Body of pancreas (tissue), 4 donors: ENCODE data around the gene ANTXR1. TPM values are rescaled to one million over a fixed set of nuclear protein-coding genes. Genes with fewer than 3 reads are reported as not detected.

Experiments used
- ATAC-seq: fragments of 150-250 bp; one replicate; pipeline ENCODE4 v1.9.1; 2016
- DNase-seq, 4 donors: peaks; one replicate each; pipeline ENCODE4 v3.0.0-alpha.2; 2019
- H3K27ac ChIP-seq, 4 donors: fragments of 200-600 bp; sonication (generic); 1 replicate in 3 of 4; 2 replicates in 1 of 4; pipeline versions ENCODE4 v1.5.1 to v1.6.1; 2016 to 2019; ENCODE audit warnings: mild to moderate bottlenecking in 1 of 4, mixed read lengths in 1 of 4, moderate library complexity in 1 of 4
- H3K27me3 ChIP-seq, 2 donors: fragments of 200-600 bp; sonication (generic); one replicate each; pipeline ENCODE4 v1.6.0; 2016; ENCODE audit warnings: mild to moderate bottlenecking in 1 of 2
- H3K36me3 ChIP-seq, 2 donors: fragments of 200-600 bp; sonication (generic); replicated peaks in 1 of 2; 2 replicates each; pipeline ENCODE4 v1.5.1; 2016; ENCODE audit warnings: low read depth in 2 of 2; ENCODE audit not compliant: insufficient read depth in 1 of 2
- H3K4me1 ChIP-seq: fragments of 200-600 bp; sonication (generic); one replicate; pipeline ENCODE4 v1.6.0; 2016
- H3K4me3 ChIP-seq, 2 donors: fragments of 200-600 bp; sonication (generic); 1 replicate in 1 of 2; 2 replicates in 1 of 2; pipeline ENCODE4 v1.5.1; 2016 to 2019
- H3K9me3 ChIP-seq, 3 donors: fragments of 200-600 bp; sonication (generic); 1 replicate in 2 of 3; 2 replicates in 1 of 3; pipeline ENCODE4 v1.5.1; 2016
- CTCF ChIP-seq, 7 experiments: fragments of 450-650 bp in 4 of 7; fragments of 200-600 bp in 3 of 7; sonication (generic) in 3 of 7; IDR thresholded peaks; one replicate each; pipeline ENCODE4 v1.5.1; 2016 to 2019; ENCODE audit warnings: antibody characterized with exemption in 7 of 7
- POLR2A ChIP-seq, 3 donors: fragments of 450-650 bp; IDR thresholded peaks; one replicate each; pipeline ENCODE4 v1.6.1; 2016; ENCODE audit warnings: antibody characterized with exemption in 3 of 3, mild to moderate bottlenecking in 2 of 3
- WGBS, 2 donors: methylation state at CpG; one replicate each; pipeline ENCODE4 v1.1.5; 2017; 5-methylcytosine and 5-hydroxymethylcytosine counted together
- intact Hi-C: fragments of 100-400 bp; cut with DNase I; formaldehyde crosslinking; loops from one replicate; pipeline ENCODE4 v1.15.1; 2023
- total RNA-seq, 2 donors: library from RNA; depleted of rRNA; stranded (reverse); fragments of >200 nt; gene quantifications; one replicate each; pipeline ENCODE4 v1.1.0, GENCODE V29; 2016

Gene ANTXR1
- total RNA-seq, 2 donors from 2014 or later: 9.3 to 11.2 TPM

GRCh38 chr2:69090820-69091219 lies 77.8 kb downstream of the ANTXR1 start:
- H3K27ac ChIP-seq: no peak overlapping the region
- H3K4me3 ChIP-seq: no peak overlapping the region
- no peak for ATAC-seq
- TF ChIP-seq CTCF (IDR thresholded peaks at IDR 0.05): no peak
- no peak for TF ChIP-seq POLR2A (IDR thresholded peaks at IDR 0.05)
- no peaks in the 10 kb centered on the region for H3K27me3 ChIP-seq
- H3K4me1 ChIP-seq: no peaks in the 10 kb centered on the region
- no peak for DNase-seq
- H3K36me3 ChIP-seq: no peaks in the 10 kb centered on the region
- WGBS, 2 donors: 88% methylated on average over 6 of the region's 6 CpGs
- H3K9me3 ChIP-seq: no peaks in the 10 kb centered on the region
- intact Hi-C loops: no loop called here

GRCh38 chr2:69092857-69093256 lies 79.9 kb downstream of the ANTXR1 start:
- 88 to 93% methylated on average over 1 of the region's 1 CpG for WGBS, 2 donors
- no peaks in the 10 kb centered on the region for H3K27me3 ChIP-seq
- peaks cover 7% of the 10 kb centered on the region for H3K4me1 ChIP-seq
- intact Hi-C loops: no loop called here
- TF ChIP-seq POLR2A (IDR thresholded peaks at IDR 0.05) (no peak), CTCF (IDR thresholded peaks at IDR 0.05) (no peak)
- H3K27ac ChIP-seq: no peak overlapping the region
- H3K36me3 ChIP-seq: no peaks in the 10 kb centered on the region
- no peaks in the 10 kb centered on the region for H3K9me3 ChIP-seq
- ATAC-seq: no peak
- DNase-seq: no peak
- no peak overlapping the region for H3K4me3 ChIP-seq

GRCh38 chr2:69095305-69095704 lies 82.3 kb downstream of the ANTXR1 start:
- Histone ChIP-seq H3K27ac (no peak overlapping the region), H3K36me3 (no peaks in the 10 kb centered on the region), H3K4me1 (peaks cover 7% of the 10 kb centered on the region), H3K27me3 (no peaks in the 10 kb centered on the region), H3K4me3 (no peak overlapping the region), H3K9me3 (no peaks in the 10 kb centered on the region)
- intact Hi-C loops: no loop called here
- ATAC-seq (no peak), DNase-seq (peak in 1 of 4 donors; percentile 34)
- 48 to 74% methylated on average over 2 of the region's 2 CpGs for WGBS, 2 donors
- TF ChIP-seq POLR2A (IDR thresholded peaks at IDR 0.05) (no peak), CTCF (IDR thresholded peaks at IDR 0.05) (no peak)

GRCh38 chr2:69096326-69097095 lies 83.5 kb downstream of the ANTXR1 start:
- peaks cover 7% of the 10 kb centered on the region for H3K4me1 ChIP-seq
- H3K27ac ChIP-seq: no peak overlapping the region
- WGBS, 2 donors: 62 to 72% methylated on average over 2 of the region's 2 CpGs
- DNase-seq: no peak
- H3K4me3 ChIP-seq: no peak overlapping the region
- intact Hi-C loops: no loop called here
- no peak for ATAC-seq
- H3K9me3 ChIP-seq: no peaks in the 10 kb centered on the region
- H3K27me3 ChIP-seq: no peaks in the 10 kb centered on the region
- no peaks in the 10 kb centered on the region for H3K36me3 ChIP-seq
- no peak for TF ChIP-seq CTCF (IDR thresholded peaks at IDR 0.05)
- no peak for TF ChIP-seq POLR2A (IDR thresholded peaks at IDR 0.05)

- intact Hi-C loops: no loop called here
- DNase-seq (no peak), ATAC-seq (no peak)
- no peak overlapping the region for H3K27ac ChIP-seq
- H3K9me3 ChIP-seq: no peaks in the 10 kb centered on the region
- no peaks in the 10 kb centered on the region for H3K27me3 ChIP-seq
- H3K36me3 ChIP-seq: no peaks in the 10 kb centered on the region
- 25 to 29% methylated on average over 2 of the region's 2 CpGs for WGBS, 2 donors
- H3K4me1 ChIP-seq: peaks cover 7% of the 10 kb centered on the region
- TF ChIP-seq CTCF (IDR thresholded peaks at IDR 0.05) (no peak), POLR2A (IDR thresholded peaks at IDR 0.05) (no peak)
- H3K4me3 ChIP-seq: no peak overlapping the region
These were observed 84.2 kb downstream of the ANTXR1 start for GRCh38 chr2:69097148-69097610.
